SK-N-SH treated with all-trans-retinoic acid at 6 μM for 48 hours (cell line): ENCODE results near the gene PRX.

Experiments
- ARNTL ChIP-seq: fragments of 450-650 bp; formaldehyde crosslinking; IDR thresholded peaks from 2 replicates; pipeline ENCODE4 v1.5.0; 2020; ENCODE audit warnings: low read depth, mild to moderate bottlenecking, moderate library complexity, borderline replicate concordance
- GLIS3 ChIP-seq: fragments of 250-450 bp; sonication (Bioruptor Pico); IDR thresholded peaks from 2 replicates; pipeline ENCODE4 v1.5.0; 2020; ENCODE audit warnings: mild to moderate bottlenecking, moderate library complexity
- SNAI2 ChIP-seq: fragments of 250-450 bp; sonication (Bioruptor Pico); IDR thresholded peaks from 2 replicates; pipeline ENCODE4 v1.5.0; 2020; ENCODE audit warnings: mild to moderate bottlenecking, moderate library complexity

DNA sequence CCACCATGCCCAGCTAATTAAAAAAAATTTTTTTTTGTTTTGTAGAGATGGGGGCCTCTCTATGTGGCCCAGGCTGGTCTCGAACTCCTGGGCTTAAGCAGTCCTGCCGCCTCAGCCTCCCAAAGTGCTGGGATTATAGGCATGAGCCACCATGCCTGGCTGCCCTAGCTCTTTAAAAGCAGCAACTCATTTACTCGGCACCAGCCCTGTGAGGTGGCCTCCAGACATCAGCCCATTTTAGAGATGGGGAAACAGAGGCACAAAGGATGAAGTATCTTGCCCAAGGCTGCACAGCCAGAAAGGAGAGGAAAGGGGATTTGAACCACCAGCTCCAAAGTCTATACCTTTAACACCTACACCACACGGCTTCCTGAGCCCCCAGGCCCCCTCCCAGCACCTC lies 312 bp downstream of the PRX start:
- TF ChIP-seq ARNTL (CRISPR knock-in tag) (no peak), SNAI2 (CRISPR knock-in tag) (no peak), GLIS3 (CRISPR knock-in tag) (no peak)
